Calu3 (cell line): Measurements from ENCODE around the gene CDK5RAP3. TPM values are rescaled to one million over a fixed set of nuclear protein-coding genes. Genes with fewer than 3 reads are reported as not detected.
"Not testable (repeated sequence)": the region's sequence is repeated elsewhere in the genome, so short reads cannot be mapped to it uniquely, and the experiment has no call there.

Experiments
- BruUV-seq: library from RNA; stranded (reverse); fragments of 400-500 nt; replicated peaks from 2 replicates; lab custom pipeline; 2021; lab: Mats Ljungman, UMichigan
- CTCF ChIA-PET: fragments of 300-600 bp; sonication (Branson Sonifier 250); formaldehyde crosslinking; loops from one replicate; lab custom pipeline; 2022; ENCODE audit warnings: antibody characterized with exemption; lab: Charles Lee
- DNase-seq: peaks from one replicate; pipeline ENCODE4 v3.0.0; 2022
- H3K27ac Mint-ChIP-seq: one replicate; pipeline ENCODE4 v1.8.0; 2022; ENCODE audit warnings: mixed read lengths; ENCODE audit not compliant: unreplicated experiment
- H3K27me3 Mint-ChIP-seq: one replicate; pipeline ENCODE4 v1.8.0; 2022; ENCODE audit warnings: mixed read lengths; ENCODE audit not compliant: unreplicated experiment
- H3K36me3 Mint-ChIP-seq: one replicate; pipeline ENCODE4 v1.8.0; 2022; ENCODE audit warnings: mild to moderate bottlenecking, moderate library complexity, mixed read lengths; ENCODE audit not compliant: insufficient read depth, unreplicated experiment
- H3K4me1 Mint-ChIP-seq: one replicate; pipeline ENCODE4 v1.8.0; 2022; ENCODE audit warnings: mild to moderate bottlenecking, low read depth, mixed read lengths; ENCODE audit not compliant: unreplicated experiment
- H3K4me3 Mint-ChIP-seq: one replicate; pipeline ENCODE4 v1.8.0; 2022; ENCODE audit warnings: mild to moderate bottlenecking, low read depth, moderate library complexity, mixed read lengths; ENCODE audit not compliant: unreplicated experiment
- H3K9me3 Mint-ChIP-seq: one replicate; pipeline ENCODE4 v1.8.0; 2022; ENCODE audit warnings: low read depth, mixed read lengths; ENCODE audit not compliant: unreplicated experiment
- intact Hi-C: fragments of 100-400 bp; cut with micrococcal nuclease; formaldehyde crosslinking; loops from one replicate; pipeline ENCODE4 v1.10.0; 2022; ENCODE audit not compliant: unreplicated experiment
- total RNA-seq: library from RNA; stranded (reverse); gene quantifications from 2 replicates; pipeline ENCODE4 v1.2.3, GENCODE V29; 2022
- TF ChIP-seq, protein P1 (sequence below): fragments of 200-600 bp; IDR thresholded peaks from one replicate; pipeline ENCODE4 v1.8.0; 2022; ENCODE audit warnings: antibody characterized with exemption; ENCODE audit not compliant: unreplicated experiment

The CDK5RAP3 gene
- total RNA-seq, 1 experiment from 2014 or later = 431 TPM

DNA sequence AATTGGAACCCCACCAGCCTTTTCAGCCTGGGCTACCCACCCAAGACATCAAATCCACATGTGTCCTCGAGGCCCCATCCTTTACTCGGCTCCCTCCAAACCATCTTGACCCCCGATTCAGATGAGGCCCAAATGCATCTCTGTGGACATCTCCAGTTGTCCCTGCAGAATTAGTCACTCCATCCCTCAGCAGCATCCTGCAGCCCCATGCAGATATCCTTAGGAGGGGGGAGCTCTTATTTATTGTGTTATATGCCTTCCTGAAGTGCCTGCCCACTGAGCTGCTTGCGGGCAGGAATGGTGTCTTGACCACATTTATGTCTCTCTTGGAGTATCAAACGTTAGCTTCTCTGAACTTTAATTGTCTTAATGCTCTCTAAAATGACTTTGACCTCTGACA is 15.6 kb downstream of the CDK5RAP3 start:
- intact Hi-C loops = no loop called here
- DNase-seq = no peak
- Mint-ChIP-seq H3K27ac (peak overlapping the region; percentile 45), H3K27me3 (no peaks in the 10 kb centered on the region), H3K9me3 (no peaks in the 10 kb centered on the region), H3K36me3 (peaks cover 38% of the 10 kb centered on the region), H3K4me1 (peaks cover 11% of the 10 kb centered on the region), H3K4me3 (no peak overlapping the region)
- no TSS peak for BruUV-seq
- CTCF ChIA-PET = interaction anchor here (0.6 kb wide), 1 partner anchor 34 kb away, joined by 4 read pairs; no protein-coding TSS in a partner anchor
- TF ChIP-seq, protein P1, sequence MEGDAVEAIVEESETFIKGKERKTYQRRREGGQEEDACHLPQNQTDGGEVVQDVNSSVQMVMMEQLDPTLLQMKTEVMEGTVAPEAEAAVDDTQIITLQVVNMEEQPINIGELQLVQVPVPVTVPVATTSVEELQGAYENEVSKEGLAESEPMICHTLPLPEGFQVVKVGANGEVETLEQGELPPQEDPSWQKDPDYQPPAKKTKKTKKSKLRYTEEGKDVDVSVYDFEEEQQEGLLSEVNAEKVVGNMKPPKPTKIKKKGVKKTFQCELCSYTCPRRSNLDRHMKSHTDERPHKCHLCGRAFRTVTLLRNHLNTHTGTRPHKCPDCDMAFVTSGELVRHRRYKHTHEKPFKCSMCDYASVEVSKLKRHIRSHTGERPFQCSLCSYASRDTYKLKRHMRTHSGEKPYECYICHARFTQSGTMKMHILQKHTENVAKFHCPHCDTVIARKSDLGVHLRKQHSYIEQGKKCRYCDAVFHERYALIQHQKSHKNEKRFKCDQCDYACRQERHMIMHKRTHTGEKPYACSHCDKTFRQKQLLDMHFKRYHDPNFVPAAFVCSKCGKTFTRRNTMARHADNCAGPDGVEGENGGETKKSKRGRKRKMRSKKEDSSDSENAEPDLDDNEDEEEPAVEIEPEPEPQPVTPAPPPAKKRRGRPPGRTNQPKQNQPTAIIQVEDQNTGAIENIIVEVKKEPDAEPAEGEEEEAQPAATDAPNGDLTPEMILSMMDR = no peak

DNA sequence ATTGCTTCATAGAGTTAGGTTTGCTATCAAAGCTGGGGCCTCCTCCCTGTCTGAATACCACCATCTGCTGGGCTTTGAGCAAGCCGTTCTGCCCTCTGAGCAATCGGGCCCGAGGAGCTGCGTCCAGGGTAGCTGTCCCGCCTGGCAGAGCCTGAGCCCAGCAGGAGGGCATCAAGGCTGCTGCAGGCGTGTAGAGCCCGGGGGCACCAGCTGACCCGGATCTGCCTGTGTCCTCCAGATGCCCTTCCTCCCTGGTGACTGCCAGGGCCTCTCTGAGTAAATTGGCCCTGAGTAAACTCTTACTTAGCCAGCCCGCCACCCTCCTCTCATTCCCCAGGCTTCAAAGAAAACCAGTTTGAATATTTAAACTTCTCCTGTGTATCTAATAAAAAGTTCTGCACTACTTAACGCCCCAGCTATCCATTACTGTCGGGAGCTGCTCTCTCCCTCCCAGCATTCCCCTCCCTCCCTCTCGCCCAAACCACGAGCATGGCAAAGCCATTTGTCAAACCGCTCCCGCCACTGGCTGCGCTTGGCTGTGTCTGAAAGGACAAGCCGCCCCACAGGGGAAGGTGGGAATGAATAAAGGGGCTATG is 16.4 kb downstream of the CDK5RAP3 start:
- Mint-ChIP-seq H3K27me3 (no peaks in the 10 kb centered on the region), H3K9me3 (no peaks in the 10 kb centered on the region), H3K4me3 (no peak overlapping the region), H3K4me1 (peaks cover 12% of the 10 kb centered on the region), H3K27ac (peak overlapping the region; percentile 45), H3K36me3 (peaks cover 31% of the 10 kb centered on the region)
- intact Hi-C loops = no loop called here
- no peak for DNase-seq
- TF ChIP-seq, protein P1 = no peak
- no TSS peak for BruUV-seq
- CTCF ChIA-PET = interaction anchor here (0.7 to 0.8 kb wide), 2 partner anchors 15 to 92 kb away, joined by 3 read pairs; no protein-coding TSS in a partner anchor

DNA sequence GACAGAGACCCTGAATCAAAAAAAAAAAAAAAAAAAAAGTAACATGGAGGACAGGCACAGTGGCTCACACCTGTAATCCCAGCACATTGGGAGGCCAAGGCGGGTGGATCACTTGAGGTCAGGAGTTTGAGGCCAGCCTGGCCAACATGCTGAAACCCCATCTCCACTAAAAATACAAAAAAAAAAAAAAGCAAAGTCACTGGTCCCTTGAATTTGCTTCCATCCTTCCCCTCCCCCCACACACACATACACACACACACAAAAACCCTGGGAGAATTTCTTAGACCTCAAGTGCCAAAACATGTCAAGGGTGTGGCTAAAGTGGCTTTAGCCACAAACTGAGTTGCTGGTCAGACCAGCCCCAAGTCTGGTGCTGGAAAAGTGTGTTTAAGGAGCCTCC is 17.5 kb downstream of the CDK5RAP3 start:
- H3K27me3 Mint-ChIP-seq, H3K4me3 Mint-ChIP-seq, DNase-seq, H3K9me3 Mint-ChIP-seq, intact Hi-C loops, CTCF ChIA-PET, H3K27ac Mint-ChIP-seq, BruUV-seq: not testable (repeated sequence)
- Mint-ChIP-seq H3K4me1 (peaks cover 12% of the 10 kb centered on the region), H3K36me3 (peaks cover 26% of the 10 kb centered on the region)

- BruUV-seq = TSS peak; percentile 6
- Mint-ChIP-seq H3K27ac (no peak overlapping the region), H3K4me1 (peaks cover 12% of the 10 kb centered on the region), H3K4me3 (no peak overlapping the region), H3K9me3 (no peaks in the 10 kb centered on the region), H3K36me3 (peaks cover 26% of the 10 kb centered on the region), H3K27me3 (no peaks in the 10 kb centered on the region)
- TF ChIP-seq, protein P1 = no peak
- CTCF ChIA-PET = interaction anchor here (1.0 kb wide), 1 partner anchor 10 kb away, joined by 4 read pairs; no protein-coding TSS in a partner anchor
- intact Hi-C loops = no loop called here
- no peak for DNase-seq
Measured at GRCh38 chr17:47989159-47989558, 18.2 kb downstream of the CDK5RAP3 start.

GRCh38 chr17:47989700-47990099 is 18.8 kb downstream of the CDK5RAP3 start:
- TF ChIP-seq, protein P1 = no peak
- Mint-ChIP-seq H3K9me3 (no peaks in the 10 kb centered on the region), H3K27ac (no peak overlapping the region), H3K27me3 (no peaks in the 10 kb centered on the region), H3K4me3 (no peak overlapping the region), H3K4me1 (peaks cover 12% of the 10 kb centered on the region), H3K36me3 (peaks cover 26% of the 10 kb centered on the region)
- DNase-seq = no peak
- intact Hi-C loops = no loop called here
- CTCF ChIA-PET = interaction anchor here (1.0 kb wide), 1 partner anchor 11 kb away, joined by 4 read pairs; no protein-coding TSS in a partner anchor
- no TSS peak for BruUV-seq
